HG02973 (cell line): ENCODE data around the gene TTC7B.

Experiments used
- ATAC-seq: cut with Tn5 transposase; IDR thresholded peaks from one replicate; pipeline ENCODE4 v1.9.1; 2021; ENCODE audit warnings: moderate library complexity; ENCODE audit not compliant: unreplicated experiment

Gene TTC7B

GRCh38 chr14:90777358-90777757, 38.9 kb downstream of the TTC7B start:
- ATAC-seq = no peak

- ATAC-seq = no peak
Observed at GRCh38 chr14:90775441-90775840, 40.8 kb downstream of the TTC7B start.

- ATAC-seq = no peak
Observed at GRCh38 chr14:90774316-90774715, 41.9 kb downstream of the TTC7B start.

- no peak for ATAC-seq
Observed at GRCh38 chr14:90773705-90774104, 42.5 kb downstream of the TTC7B start.

GRCh38 chr14:90773196-90773486, 43.1 kb downstream of the TTC7B start:
- no peak for ATAC-seq

DNA sequence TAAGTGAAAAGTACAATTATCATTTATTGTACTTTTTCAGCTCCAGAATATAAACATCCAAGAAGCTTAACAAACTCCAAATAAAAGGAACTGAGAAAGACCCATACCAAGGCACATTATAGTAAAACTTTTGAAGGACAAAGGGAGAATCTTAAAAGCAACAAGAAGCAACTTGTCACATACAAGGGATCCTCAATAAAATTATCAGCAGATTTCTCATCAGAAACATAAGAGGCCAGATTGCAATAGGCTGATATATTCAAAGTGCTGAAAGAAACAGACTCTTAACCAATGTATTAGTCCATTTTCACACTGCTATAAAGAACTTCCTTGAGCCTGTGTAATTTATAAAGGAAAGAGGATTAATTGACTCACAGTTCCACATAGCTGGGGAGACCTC, 48.3 kb downstream of the TTC7B start:
- ATAC-seq = no peak

DNA sequence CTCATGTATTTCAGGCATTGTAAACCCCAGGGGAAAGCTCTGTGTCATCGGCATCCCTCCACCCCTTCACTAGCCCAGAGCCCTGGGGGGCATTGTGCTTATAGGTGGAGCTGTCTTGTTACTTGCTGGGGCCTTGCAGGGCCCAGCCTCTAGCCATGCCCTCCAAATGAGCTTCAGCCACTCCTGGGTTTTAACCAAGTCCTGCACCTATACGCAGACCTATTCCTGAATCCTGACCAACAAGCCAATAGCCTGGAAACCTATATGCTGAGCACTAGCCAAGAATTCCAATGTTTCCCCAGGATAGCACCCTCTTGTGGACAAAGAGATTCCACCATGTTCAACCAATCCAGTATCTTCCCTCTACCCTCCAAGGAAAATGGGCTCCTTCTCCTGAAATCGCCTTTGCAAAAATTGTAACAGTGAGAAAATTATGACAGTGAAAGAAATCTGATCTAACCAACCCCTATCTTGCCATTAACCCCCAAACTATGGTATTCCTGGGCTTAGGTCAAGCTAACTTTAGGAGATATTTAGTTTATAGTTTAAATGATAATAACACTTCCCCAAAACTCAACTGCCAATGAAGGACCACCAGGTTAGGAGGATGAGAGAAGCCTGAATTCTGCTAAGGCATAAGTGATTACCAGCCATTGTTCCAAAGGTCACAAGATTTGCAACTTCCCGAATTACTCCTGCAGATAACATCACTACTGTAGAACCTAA, 55.5 kb downstream of the TTC7B start:
- ATAC-seq = no peak

GRCh38 chr14:90760078-90760444, 56.2 kb downstream of the TTC7B start:
- no peak for ATAC-seq

- ATAC-seq = peak; percentile 39
Observed at GRCh38 chr14:90759370-90760077, 56.7 kb downstream of the TTC7B start.

GRCh38 chr14:90758959-90759358, 57.3 kb downstream of the TTC7B start:
- ATAC-seq = no peak

DNA sequence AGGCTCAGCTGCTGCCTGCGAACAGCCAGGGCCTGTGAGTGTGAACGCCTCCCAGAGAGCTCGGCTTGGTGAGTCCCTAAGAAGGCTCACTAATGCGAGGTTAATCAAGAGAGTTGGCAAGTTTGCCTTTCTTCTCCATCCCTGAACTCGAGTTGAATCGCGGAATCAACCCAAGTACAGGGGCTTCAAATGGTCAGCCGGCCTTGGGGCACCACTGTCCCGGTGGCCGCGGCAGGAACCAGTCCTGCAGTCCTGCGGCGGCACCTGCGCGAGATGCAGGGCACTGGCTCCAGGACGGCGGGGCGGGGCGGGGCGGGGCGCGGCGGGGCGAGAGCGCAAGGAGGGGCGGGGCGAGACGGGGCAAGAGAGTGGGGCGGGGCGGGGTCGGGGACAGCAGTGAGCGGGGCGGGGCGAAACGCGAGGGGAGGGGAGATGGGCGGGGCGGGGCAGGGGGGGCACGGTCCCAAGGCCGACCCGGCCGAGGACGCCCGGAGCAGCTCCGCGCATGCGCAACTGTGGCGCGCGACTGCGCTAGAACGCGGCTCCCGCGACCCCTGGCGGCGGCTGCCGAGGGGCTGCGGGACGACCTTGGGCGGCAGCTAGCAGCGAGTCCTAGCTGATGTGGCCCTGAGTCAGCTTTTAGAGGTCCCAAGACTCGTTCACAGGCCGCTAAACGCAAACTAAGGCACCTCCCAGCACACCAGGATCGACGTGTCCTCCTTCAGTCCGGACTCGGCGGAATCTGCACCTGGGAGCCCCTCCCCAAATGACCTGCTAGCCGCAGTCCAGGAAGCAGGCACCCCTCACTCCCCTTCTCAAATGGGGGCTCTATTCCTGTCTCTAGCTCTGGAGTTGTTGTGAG, 58.0 kb downstream of the TTC7B start:
- ATAC-seq = peak; percentile 79

GRCh38 chr14:90757452-90757851, 58.8 kb downstream of the TTC7B start:
- ATAC-seq = no peak

- ATAC-seq = no peak
Observed at GRCh38 chr14:90756755-90757345, 59.4 kb downstream of the TTC7B start.

DNA sequence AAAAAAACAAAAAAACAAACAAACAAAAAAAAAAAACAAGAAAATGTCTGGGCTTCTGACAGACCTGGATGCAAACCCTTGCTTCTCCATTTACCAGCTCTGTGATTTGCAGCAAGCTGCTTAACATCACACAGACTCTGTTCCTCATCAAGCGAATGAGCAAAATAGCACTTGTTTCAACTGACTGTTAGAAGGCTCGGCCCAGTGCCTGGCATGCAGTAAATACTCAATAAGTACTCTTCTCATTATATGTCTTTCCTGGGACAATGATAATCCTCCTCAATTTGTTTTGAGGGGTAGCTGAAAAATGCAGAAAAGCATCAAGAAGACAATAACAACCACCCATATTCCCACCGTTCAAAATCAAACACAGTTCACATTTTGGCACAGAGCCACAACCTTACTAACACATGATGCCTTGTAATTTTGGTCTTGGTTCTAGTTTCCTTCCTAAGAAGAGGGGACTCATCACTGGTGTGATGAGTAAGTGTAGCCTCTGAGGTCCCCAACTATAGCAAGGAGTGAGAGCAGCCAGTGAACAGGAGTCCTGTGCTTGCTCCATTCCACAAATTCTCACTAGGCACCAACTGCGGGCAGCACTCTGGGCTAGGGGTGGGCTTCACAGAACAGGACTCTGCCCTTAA, 60.4 kb downstream of the TTC7B start:
- no peak for ATAC-seq

DNA sequence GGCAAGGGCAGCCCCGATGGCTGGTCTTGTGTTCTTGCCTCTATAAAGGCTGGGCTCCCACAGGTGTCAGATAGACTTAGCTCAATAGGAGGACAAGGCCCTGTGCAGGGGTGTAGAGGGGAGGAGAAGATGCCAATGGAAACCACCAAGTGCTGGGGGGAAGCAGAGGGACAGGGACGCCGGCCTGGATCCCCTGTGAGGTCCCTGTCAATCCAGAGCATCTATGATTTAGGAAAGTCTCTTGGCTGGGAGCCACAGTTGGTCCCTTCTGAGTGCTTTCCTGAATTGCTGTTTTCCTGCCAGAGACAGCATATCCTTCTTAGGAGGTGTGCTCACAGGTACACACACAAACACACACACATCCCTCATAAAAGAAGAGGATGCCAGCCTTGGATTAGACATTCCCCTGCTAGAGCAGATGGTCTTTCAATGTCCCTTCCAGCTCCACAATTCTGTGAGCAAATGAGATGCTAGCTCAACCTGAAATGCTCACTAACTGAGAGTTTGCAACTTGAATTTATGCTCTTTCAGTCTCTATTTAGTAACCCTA, 62.7 kb downstream of the TTC7B start:
- ATAC-seq = no peak

DNA sequence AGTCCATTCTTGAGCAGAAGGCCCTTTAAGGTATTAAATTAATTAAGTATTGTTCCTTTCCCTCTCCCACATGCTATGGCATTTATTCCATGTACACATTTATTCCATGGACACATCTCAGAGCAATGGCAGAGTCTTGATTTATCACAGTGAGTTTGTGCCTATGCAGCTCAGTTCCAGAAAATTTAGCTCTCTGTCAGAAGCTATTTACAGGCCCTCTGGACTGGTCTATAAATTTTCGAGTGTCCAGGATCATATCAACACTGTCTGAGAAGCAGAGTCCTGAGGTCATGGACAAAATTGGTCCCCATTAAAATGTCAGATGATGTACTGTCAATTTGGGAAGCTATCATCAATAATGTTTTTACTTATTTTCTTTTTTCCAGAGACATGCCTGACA, 65.5 kb downstream of the TTC7B start:
- ATAC-seq = no peak

- ATAC-seq = no peak
Observed at GRCh38 chr14:90750191-90750590, 66.0 kb downstream of the TTC7B start.

DNA sequence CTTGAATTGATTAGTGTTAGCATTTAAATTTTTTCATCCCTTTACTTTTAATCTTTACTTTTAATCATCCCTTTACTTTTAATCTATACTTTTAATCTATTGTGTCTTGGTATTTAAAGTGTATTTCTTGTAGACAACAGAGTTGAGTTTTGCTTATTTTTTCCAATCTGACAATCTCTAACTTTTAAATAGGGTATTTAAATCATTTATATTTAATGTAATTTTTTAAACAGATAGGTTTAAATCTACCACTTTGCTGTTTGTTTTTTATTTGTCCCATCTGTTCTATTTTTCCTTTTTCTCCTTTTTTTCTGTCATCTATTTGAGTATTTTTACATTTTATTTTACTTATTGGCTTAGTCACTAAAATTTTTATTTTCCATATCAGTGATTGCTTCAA, 68.3 kb downstream of the TTC7B start:
- ATAC-seq = no peak

GRCh38 chr14:90743826-90744225, 72.4 kb downstream of the TTC7B start:
- no peak for ATAC-seq

- ATAC-seq = no peak
Observed at GRCh38 chr14:90743425-90743824, 72.8 kb downstream of the TTC7B start.

GRCh38 chr14:90742729-90743128, 73.5 kb downstream of the TTC7B start:
- no peak for ATAC-seq
